Activated naive CD8-positive, alpha-beta T cell treated with anti-CD3 and anti-CD28 coated beads, Interleukin-2, amount 50 U/mL, for 24 hours (primary cell): Measurements from ENCODE around the gene WNT9A.
"Not testable (repeated sequence)": the region's sequence is repeated elsewhere in the genome, so short reads cannot be mapped to it uniquely, and the experiment has no call there.

ENCODE experiments used
- ATAC-seq: fragments of 150-1000 bp; cut with Tn5 transposase; one replicate; pipeline ENCODE4 v1.10.0; 2021
- DNase-seq: peaks from one replicate; pipeline ENCODE4 v3.0.0; 2021
- H3K27ac Mint-ChIP-seq: one replicate; pipeline ENCODE4 v1.8.0; 2021; ENCODE audit warnings: mild to moderate bottlenecking, mixed read lengths
- H3K27me3 Mint-ChIP-seq: one replicate; pipeline ENCODE4 v1.8.0; 2021; ENCODE audit warnings: mixed read lengths
- H3K36me3 Mint-ChIP-seq: one replicate; pipeline ENCODE4 v1.8.0; 2021; ENCODE audit warnings: low read depth, mixed read lengths
- H3K4me1 Mint-ChIP-seq: one replicate; pipeline ENCODE4 v1.8.0; 2021; ENCODE audit warnings: mixed read lengths
- H3K4me3 Mint-ChIP-seq: one replicate; pipeline ENCODE4 v1.8.0; 2021; ENCODE audit warnings: mild to moderate bottlenecking, moderate library complexity, mixed read lengths
- H3K9me3 Mint-ChIP-seq: one replicate; pipeline ENCODE4 v1.8.0; 2021; ENCODE audit warnings: mixed read lengths

WNT9A gene

DNA sequence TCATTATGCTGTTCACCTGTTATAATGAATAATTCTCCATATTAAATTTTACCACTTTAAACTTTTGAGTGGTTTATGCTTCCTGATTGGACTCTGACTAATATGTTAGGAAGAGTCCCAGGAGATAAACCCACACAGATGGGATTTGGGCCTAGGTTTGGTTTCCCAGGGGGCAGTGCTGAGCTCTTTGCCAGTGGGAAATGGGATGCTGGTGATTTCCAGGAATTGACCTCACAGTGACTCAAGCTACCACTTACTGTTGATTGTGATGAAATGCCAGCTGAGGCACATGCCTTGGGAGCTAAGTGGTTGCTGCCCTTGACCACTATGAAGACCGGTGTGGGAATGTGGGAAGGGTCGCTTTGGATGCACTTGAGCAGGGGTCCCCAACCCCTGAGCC, 19.0 kb upstream of the WNT9A start:
- not testable (repeated sequence) for H3K4me3 Mint-ChIP-seq, H3K4me1 Mint-ChIP-seq, ATAC-seq, H3K27me3 Mint-ChIP-seq, H3K36me3 Mint-ChIP-seq, H3K27ac Mint-ChIP-seq, H3K9me3 Mint-ChIP-seq, DNase-seq

DNA sequence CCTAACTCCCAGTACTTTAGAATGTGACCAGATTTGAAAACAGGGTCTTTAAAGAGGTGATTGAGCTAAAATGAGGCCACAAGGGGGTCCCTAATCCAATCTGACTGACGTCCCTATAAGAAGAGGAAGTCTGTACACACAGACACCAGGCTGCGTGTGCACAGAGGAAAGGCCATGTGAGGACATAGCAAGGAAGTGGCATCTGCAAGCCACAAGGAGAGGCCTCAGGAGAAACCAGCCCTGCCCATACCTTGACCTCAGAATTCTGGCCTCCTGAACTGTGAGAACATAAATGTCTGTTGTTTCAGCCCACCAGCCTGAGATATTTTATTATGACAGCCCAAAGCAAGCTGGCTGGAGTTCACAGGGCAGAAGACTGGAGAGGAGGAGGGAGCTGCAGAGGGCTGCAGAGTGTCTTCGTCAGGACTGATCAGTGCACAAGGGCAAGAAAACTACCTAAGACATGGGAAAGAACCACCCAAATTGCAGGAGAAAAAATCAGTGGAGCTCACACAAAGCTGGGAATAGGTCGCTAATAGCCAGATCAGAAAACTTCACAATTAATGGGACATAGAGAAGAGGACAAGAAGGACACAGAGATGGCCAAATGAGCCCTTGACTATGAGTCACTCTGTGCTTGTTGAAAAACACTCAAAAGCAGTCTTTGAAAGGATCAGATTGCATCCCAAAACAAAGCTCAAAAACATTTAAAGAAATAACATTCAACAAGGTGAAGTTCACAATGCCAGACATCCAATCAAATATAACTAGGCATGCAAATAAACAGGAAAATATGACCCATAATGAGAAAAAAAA, 14.1 kb upstream of the WNT9A start:
- no peak overlapping the region for H3K27ac Mint-ChIP-seq
- H3K4me3 Mint-ChIP-seq, result no peak overlapping the region
- peaks cover 12% of the 10 kb centered on the region for H3K27me3 Mint-ChIP-seq
- no peaks in the 10 kb centered on the region for H3K4me1 Mint-ChIP-seq
- ATAC-seq, result no peak
- H3K9me3 Mint-ChIP-seq, result no peaks in the 10 kb centered on the region
- DNase-seq, result no peak
- H3K36me3 Mint-ChIP-seq, result no peaks in the 10 kb centered on the region

DNA sequence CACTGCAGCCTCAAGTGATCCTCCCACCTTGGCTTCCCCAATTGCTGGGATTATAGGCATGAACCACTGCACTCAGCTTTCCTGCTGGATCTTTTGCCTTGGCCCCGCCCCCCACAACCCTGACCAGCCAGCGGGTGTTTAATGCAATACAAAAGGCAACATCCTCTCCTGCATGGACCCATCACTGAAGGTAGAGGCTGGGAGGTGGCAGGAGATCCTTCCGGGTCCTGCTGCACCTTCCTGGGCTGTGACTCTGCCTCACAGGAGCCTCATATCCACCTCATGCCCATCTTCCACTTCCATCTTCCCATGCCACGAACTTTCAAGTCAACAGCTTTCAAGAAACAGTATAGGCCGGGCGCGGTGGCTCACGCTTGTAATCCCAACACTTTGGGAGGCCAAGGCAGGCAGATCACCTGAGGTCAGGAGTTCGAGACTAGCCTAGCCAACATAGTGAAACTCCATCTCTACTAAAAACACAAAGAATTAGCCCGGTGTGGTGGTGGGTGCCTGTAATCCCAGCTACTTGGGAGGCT, 11.7 kb upstream of the WNT9A start:
- ATAC-seq (no peak), DNase-seq (no peak)
- Mint-ChIP-seq H3K4me3 (no peak overlapping the region), H3K9me3 (no peaks in the 10 kb centered on the region), H3K27me3 (peaks cover 31% of the 10 kb centered on the region), H3K4me1 (no peaks in the 10 kb centered on the region), H3K27ac (no peak overlapping the region), H3K36me3 (no peaks in the 10 kb centered on the region)

DNA sequence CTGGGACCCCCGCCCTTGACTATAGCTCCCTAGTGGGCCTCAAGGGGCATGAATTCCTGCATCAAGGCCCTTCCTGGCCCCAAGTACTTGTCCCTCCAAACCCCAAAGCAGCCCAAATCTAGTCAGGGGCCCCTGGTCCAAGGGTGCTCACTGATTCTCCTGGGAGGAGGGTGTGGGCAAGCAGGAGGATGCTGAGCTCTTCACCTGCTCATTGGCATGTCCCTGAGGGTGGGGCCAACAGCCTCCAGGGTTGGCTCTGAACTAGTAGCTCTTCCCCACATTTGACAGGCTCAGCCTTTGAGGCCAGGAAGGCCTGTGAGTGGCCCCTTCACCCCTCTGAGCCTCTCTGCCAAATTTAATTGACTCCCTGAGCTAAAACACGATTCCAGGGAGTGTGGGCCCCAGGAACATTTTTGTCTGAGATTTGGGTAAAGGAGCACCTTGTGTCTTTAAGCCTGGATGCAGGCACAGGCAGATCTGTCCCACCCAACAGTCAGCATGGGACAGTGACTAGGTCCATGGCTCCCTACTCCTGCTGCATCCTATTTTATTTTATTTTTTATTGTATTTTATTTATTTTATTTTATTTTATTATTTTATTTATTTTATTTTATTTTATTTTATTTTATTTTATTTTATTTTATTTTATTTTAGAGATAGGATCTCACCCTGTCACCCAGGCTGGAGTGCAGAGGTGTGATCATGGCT, 11.0 kb upstream of the WNT9A start:
- no peaks in the 10 kb centered on the region for H3K36me3 Mint-ChIP-seq

DNA sequence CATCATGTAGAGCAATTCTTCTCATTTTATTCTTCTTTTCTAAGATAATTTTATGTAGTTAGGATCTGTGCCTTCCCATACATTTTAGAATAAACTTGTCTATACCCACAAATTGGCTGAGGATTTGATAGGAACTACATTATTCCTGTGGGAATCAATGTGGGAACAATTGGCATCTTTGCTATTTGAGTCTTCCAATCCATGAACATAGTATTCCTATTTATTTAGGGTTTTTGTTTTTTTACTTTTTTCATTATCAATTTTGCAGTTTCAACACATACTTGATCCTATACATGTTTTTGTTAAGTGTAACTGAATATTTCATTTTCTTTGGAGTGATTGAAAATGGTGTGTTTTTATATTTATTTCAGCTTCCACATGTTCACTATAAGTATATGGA, 8.1 kb upstream of the WNT9A start:
- Mint-ChIP-seq H3K4me3 (no peak overlapping the region), H3K9me3 (no peaks in the 10 kb centered on the region), H3K4me1 (peaks cover 2% of the 10 kb centered on the region), H3K36me3 (no peaks in the 10 kb centered on the region), H3K27ac (no peak overlapping the region), H3K27me3 (peaks cover 39% of the 10 kb centered on the region)
- DNase-seq (no peak), ATAC-seq (no peak)

More for the DNA sequence above, 11.0 kb upstream of the WNT9A start:
- no peak for ATAC-seq
- no peak overlapping the region for H3K27ac Mint-ChIP-seq
- no peak for DNase-seq
- H3K27me3 Mint-ChIP-seq, result peaks cover 34% of the 10 kb centered on the region
- peaks cover 2% of the 10 kb centered on the region for H3K4me1 Mint-ChIP-seq
- H3K4me3 Mint-ChIP-seq, result no peak overlapping the region
- H3K9me3 Mint-ChIP-seq, result no peaks in the 10 kb centered on the region

DNA sequence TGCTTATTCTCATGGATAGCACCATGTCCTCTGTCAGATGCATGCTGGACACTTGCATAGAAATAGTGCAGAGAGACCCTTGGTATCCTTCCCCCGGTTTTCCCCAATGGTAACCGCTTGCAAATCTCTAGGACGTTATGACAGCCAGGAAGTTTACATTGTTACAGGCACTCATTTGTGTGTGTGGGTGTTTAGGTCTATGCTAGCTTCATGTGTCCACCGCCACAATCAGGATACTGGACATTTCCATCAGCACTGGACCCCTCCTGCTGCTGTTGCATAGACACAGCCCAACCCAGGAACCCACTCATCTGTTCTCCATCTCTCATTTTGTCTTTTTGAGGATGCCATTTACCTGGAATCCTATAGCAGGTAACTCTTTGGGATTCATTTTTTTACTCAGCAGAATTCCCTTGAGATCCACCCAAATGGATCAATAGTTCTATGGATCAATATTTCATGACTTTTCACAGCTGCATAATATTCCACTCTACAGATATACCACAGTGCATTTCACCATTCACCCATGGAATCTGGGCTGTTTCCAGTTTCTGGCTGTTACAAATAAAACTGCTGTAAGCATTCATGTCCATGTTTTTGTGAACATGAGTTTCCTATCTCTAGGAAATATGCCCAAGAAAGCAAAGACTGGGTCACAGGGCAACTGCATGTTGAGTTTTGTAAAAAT, 6.6 kb upstream of the WNT9A start:
- H3K27ac Mint-ChIP-seq, result no peak overlapping the region
- peaks cover 2% of the 10 kb centered on the region for H3K4me1 Mint-ChIP-seq
- H3K4me3 Mint-ChIP-seq, result no peak overlapping the region
- no peaks in the 10 kb centered on the region for H3K36me3 Mint-ChIP-seq
- no peak for ATAC-seq
- DNase-seq, result no peak
- H3K9me3 Mint-ChIP-seq, result no peaks in the 10 kb centered on the region
- H3K27me3 Mint-ChIP-seq, result peaks cover 42% of the 10 kb centered on the region

DNA sequence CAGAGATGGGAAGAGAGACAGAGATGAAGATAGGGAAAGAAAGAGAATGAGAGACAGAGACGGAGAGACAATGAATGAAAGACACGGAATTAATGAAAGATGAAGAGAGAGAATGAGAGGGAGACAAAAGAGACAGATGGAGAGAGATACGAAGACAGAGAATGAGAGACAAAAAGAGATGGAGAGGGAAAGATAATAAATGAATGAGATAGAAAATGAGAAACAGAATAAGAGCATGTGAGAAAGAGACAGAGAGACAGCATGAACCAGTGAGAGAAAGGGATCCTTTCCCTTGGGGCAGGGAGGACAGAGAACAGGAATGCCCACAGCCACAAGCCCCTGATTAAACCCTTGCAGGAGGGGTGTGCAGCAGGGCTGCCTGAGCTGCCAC, 5.3 kb upstream of the WNT9A start:
- H3K4me3 Mint-ChIP-seq, result no peak overlapping the region
- no peak for ATAC-seq
- no peaks in the 10 kb centered on the region for H3K9me3 Mint-ChIP-seq
- peaks cover 3% of the 10 kb centered on the region for H3K4me1 Mint-ChIP-seq
- H3K27ac Mint-ChIP-seq, result no peak overlapping the region
- DNase-seq, result no peak
- no peaks in the 10 kb centered on the region for H3K36me3 Mint-ChIP-seq
- peaks cover 45% of the 10 kb centered on the region for H3K27me3 Mint-ChIP-seq

DNA sequence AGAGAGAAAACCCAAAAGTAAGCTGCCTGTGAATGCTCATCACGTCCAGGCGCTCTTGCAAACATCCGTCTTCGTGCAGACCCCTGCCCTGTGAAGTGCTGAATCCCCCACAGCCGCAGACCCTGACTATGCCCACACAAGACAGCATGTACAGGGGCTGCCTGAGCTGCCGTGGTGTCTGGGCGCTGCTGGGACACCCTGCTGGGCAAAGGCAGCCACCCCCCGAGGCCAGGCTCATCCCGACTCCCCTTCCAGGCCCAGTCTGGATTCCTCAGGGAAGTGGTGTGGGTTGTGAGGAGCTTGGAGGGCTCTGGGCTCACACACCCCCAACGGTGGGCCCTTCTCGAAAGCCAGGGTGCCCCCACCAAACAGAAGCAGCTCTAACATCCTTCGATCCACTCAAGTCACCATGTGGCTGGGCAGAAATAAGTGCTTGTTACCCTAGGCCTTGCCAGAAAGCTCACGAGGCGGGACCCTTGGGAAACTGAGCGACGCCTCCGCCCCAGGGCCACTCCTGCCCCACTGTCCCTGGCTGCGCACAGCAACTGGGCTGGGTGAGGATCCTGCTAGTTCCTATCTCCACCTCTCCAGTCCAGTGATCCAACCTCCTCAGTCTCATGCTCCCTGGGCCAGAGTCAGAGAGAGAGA, 4.8 kb upstream of the WNT9A start:
- Mint-ChIP-seq H3K4me1 (peaks cover 3% of the 10 kb centered on the region), H3K36me3 (no peaks in the 10 kb centered on the region), H3K9me3 (no peaks in the 10 kb centered on the region), H3K27ac (no peak overlapping the region), H3K27me3 (peaks cover 41% of the 10 kb centered on the region), H3K4me3 (no peak overlapping the region)
- DNase-seq (no peak), ATAC-seq (no peak)

DNA sequence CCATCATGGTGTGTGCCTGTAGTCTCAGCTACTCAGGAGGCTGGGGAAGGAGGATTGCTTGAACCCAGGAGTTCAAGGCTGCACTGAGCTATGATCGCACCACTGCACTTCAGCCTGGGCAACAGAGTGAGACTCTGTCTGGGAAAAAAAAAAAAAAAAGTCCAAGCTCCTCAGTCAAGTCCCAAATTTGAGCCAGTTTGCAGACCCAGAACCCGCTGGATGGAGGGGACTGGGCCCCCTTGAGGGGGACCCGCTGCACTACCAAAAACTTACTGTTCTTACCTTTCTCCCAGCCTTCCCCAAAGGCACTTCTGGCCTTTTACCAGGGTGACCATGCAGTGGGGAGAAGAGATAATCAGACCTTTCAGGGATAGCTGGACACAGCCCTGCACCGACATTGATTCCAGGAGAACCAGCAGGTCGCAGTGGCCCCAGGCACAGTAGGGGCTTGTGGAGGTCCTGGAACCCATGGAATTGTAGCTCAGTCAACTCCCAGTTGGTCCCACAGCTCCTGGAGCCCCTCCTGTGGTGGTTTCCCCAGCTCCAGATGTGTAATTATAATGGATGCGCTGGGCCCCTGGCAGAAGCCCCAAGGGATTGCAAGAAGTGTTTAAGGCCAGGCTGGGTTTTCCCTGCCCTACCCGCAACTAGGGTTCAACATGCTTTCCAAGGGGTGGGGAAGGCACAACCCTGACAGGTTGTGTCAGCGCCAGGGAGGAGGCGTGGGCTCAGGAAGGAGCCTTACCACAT, 4.1 kb upstream of the WNT9A start:
- H3K36me3 Mint-ChIP-seq, result no peaks in the 10 kb centered on the region
- H3K4me3 Mint-ChIP-seq, result no peak overlapping the region
- DNase-seq (no peak), ATAC-seq (no peak)
- H3K9me3 Mint-ChIP-seq, result no peaks in the 10 kb centered on the region
- H3K27ac Mint-ChIP-seq, result no peak overlapping the region
- peaks cover 6% of the 10 kb centered on the region for H3K4me1 Mint-ChIP-seq
- peaks cover 40% of the 10 kb centered on the region for H3K27me3 Mint-ChIP-seq

DNA sequence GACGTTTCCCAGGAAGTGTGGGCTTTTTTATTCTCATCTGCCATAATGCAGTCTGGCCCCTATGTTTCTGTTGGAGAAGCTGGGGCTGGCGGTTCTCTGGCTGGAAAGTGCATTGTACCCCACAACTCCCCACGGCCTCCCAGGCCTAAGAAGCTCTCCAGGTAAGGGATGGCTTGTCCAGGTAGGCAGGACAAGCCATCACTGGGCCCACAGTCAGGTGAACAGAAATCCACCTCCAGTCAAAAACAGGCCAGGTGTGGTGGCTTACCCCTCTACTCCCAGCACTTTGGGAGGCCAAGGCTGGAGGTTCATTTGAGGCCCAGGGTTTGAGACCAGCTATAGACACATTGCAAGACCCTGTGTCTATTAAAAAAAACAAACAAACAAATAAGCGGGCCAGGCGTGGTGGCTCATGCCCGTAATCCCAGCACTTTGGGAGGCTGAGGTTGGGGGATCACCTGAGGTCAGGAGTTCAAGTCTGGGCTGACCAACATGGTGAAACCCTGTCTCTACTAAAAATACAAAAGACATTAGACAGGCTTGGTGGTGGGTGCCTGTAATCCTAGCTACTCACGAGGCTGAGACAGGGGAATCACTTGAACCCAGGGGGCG, 3.1 kb upstream of the WNT9A start:
- DNase-seq, result no peak
- peaks cover 38% of the 10 kb centered on the region for H3K27me3 Mint-ChIP-seq
- no peak for ATAC-seq

DNA sequence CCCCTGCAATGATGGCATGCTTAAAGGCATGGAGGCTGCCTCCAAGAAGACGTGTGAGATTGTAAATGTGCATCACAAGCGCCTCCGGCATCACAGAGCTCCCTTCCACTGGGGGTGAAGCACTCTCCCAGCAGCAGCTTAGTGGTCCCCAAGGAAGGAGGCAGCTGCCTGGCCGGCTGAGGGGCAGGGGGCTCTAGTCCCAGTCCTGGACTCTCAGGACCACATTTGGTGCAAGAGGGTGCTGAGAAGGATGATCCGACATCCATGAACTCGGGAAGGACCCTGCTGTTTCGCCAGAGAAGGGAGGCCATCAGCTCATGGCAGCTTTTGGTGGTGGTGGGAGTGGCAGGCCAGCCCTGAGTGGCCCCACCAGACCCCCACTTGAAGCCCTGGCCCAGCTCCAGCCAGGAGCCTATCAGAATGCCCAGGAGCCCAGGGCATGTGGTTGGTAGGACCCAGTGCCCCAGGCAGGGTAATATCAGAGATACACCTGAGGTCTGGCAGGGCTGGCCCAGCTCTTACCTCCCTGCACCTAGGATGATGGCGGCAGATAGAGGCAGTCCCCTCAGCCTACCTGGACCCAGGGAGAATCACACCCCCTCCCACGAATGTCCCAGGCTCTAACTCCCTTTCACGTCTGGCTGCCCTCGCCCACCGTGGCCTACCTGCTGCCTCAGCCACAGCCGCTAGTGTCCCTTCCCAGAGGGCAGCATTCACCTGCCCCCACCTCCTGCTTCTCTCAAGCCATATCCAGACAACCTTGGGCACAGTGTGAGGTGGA, 2.4 kb upstream of the WNT9A start:
- ATAC-seq (no peak), DNase-seq (peak; percentile 0)
- Mint-ChIP-seq H3K4me1 (peaks cover 9% of the 10 kb centered on the region), H3K4me3 (no peak overlapping the region), H3K27ac (no peak overlapping the region), H3K36me3 (no peaks in the 10 kb centered on the region), H3K9me3 (no peaks in the 10 kb centered on the region), H3K27me3 (peaks cover 32% of the 10 kb centered on the region)

More for the DNA sequence above, 3.1 kb upstream of the WNT9A start:
- Mint-ChIP-seq H3K4me3 (no peak overlapping the region), H3K27ac (no peak overlapping the region), H3K9me3 (no peaks in the 10 kb centered on the region), H3K4me1 (peaks cover 9% of the 10 kb centered on the region), H3K36me3 (no peaks in the 10 kb centered on the region)

DNA sequence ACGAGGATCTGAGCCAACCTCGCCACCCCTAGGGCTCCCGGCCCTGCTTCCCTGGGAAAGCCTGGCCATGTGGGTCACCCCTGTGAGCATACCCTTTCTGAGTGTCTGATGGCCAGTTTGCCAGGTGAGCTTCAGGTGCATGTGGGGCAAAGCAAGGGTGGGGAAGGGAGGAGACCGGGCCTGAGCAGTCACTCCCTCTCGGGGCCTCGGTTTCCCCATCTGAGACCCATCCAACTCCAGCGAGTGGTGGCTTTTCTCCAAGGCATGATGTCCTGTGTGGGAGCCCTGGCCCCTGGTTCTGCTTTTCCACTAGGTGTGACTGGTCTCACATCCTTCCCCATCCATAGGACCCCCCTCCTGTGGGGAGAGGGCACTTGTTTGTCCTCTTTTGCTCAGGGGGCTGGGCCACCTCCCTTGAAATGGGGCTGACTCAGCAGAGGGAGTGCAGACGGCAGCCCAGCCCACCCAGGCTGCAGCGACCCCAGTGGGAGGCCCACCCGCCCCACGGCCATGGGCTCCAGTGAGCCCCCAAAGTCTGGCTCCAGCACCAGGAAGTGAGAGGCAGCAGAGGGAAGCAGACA, 1.7 kb upstream of the WNT9A start:
- no peaks in the 10 kb centered on the region for H3K9me3 Mint-ChIP-seq
- DNase-seq (no peak), ATAC-seq (no peak)
- H3K27me3 Mint-ChIP-seq, result peaks cover 27% of the 10 kb centered on the region
- peaks cover 9% of the 10 kb centered on the region for H3K4me1 Mint-ChIP-seq
- H3K36me3 Mint-ChIP-seq, result no peaks in the 10 kb centered on the region
- H3K4me3 Mint-ChIP-seq, result no peak overlapping the region
- H3K27ac Mint-ChIP-seq, result no peak overlapping the region
